ENCODE results near the gene WNT7B. TPM values are rescaled to one million over a fixed set of nuclear protein-coding genes. Genes with fewer than 3 reads are reported as not detected.

WNT7B gene
- total and polyA plus RNA-seq, 10 of the 15 experiments (the other 5 are each of a cell fraction or from before 2014, with no cell fraction given) = 0.12 TPM; not detected in 9

DNA sequence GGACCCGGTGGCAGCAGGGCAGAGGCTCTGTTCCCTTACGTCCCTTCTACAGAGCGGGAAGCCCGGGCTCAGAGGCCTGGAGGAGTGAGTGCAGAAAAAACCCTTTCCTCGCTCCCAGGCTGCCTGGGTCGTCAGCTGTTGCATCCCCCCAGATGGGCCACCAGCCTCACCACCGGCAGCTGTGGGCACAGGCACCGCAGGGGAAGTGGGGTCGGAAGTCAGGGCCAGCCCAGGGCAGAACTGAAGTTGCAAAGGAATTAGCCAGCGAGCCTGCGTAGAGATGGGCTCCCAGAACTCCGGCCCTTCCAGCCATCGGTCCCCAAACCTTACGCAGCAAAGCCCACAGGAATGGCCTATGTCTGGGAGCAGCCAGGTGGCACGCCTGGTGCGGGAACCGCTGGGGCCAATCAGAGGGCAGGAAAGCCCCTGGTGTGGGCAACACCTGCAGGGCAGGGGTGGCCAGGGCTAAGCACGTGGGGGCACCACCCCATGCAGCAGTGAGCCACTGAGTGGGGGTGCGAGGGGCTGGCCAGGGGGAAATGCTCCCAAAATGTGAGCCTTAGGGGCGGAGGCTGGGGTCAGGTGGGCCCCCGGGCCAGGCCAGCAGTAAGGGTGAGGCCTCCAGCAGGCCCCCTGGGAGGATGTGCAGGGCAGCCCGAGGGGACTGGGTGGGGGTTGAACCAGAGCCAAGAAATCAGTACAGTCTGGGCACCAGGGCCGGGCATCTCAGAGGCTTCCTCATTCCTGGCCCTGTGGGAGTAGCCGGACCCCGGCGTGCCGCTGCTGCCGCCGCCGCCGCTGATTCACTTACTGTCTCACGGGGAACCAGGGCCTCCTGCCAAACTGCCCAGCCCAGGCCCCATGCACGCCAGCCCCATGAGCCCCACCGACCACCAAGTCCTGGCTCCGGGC, 58.2 kb downstream of the WNT7B start:
- DNase-seq (ENCODE audit: low read depth, low spot score) (no peak), FAIRE-seq (no peak), ATAC-seq (no peak)
- no peaks in the 10 kb centered on the region; the same call in 2 of the 3 replicates for H3K9me3 ChIP-seq (replicated peaks; ENCODE audit: control insufficient read depth, insufficient read depth, low read length)
- intact Hi-C loops (cut with micrococcal nuclease; ENCODE audit: unreplicated experiment) = no loop called here
- no peak overlapping the region for H3K4me3 ChIP-seq
- no peak overlapping the region for H3K4me2 ChIP-seq (ENCODE audit: control insufficient read depth, insufficient read depth)
- TF ChIP-seq JUND (IDR thresholded peaks at IDR 0.05; ENCODE audit: low read depth, low read length) = no peak
- TF ChIP-seq, protein P1, sequence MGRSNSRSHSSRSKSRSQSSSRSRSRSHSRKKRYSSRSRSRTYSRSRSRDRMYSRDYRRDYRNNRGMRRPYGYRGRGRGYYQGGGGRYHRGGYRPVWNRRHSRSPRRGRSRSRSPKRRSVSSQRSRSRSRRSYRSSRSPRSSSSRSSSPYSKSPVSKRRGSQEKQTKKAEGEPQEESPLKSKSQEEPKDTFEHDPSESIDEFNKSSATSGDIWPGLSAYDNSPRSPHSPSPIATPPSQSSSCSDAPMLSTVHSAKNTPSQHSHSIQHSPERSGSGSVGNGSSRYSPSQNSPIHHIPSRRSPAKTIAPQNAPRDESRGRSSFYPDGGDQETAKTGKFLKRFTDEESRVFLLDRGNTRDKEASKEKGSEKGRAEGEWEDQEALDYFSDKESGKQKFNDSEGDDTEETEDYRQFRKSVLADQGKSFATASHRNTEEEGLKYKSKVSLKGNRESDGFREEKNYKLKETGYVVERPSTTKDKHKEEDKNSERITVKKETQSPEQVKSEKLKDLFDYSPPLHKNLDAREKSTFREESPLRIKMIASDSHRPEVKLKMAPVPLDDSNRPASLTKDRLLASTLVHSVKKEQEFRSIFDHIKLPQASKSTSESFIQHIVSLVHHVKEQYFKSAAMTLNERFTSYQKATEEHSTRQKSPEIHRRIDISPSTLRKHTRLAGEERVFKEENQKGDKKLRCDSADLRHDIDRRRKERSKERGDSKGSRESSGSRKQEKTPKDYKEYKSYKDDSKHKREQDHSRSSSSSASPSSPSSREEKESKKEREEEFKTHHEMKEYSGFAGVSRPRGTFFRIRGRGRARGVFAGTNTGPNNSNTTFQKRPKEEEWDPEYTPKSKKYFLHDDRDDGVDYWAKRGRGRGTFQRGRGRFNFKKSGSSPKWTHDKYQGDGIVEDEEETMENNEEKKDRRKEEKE (IDR thresholded peaks at IDR 0.05) = no peak
- no peak for TF ChIP-seq NR2C2 (IDR thresholded peaks at IDR 0.05; ENCODE audit: borderline replicate concordance, control insufficient read depth, insufficient read length, low read depth)
- TF ChIP-seq MYB (IDR thresholded peaks at IDR 0.05; ENCODE audit: borderline replicate concordance, low read depth, low read length) = no peak
- no peak for TF ChIP-seq BCL11A (IDR thresholded peaks at IDR 0.05; ENCODE audit: low read depth, low read length)
- no peak for TF ChIP-seq TCF3 (IDR thresholded peaks at IDR 0.05; ENCODE audit: borderline replicate concordance, insufficient read depth, low read depth, low read length)
- TF ChIP-seq, protein P2, sequence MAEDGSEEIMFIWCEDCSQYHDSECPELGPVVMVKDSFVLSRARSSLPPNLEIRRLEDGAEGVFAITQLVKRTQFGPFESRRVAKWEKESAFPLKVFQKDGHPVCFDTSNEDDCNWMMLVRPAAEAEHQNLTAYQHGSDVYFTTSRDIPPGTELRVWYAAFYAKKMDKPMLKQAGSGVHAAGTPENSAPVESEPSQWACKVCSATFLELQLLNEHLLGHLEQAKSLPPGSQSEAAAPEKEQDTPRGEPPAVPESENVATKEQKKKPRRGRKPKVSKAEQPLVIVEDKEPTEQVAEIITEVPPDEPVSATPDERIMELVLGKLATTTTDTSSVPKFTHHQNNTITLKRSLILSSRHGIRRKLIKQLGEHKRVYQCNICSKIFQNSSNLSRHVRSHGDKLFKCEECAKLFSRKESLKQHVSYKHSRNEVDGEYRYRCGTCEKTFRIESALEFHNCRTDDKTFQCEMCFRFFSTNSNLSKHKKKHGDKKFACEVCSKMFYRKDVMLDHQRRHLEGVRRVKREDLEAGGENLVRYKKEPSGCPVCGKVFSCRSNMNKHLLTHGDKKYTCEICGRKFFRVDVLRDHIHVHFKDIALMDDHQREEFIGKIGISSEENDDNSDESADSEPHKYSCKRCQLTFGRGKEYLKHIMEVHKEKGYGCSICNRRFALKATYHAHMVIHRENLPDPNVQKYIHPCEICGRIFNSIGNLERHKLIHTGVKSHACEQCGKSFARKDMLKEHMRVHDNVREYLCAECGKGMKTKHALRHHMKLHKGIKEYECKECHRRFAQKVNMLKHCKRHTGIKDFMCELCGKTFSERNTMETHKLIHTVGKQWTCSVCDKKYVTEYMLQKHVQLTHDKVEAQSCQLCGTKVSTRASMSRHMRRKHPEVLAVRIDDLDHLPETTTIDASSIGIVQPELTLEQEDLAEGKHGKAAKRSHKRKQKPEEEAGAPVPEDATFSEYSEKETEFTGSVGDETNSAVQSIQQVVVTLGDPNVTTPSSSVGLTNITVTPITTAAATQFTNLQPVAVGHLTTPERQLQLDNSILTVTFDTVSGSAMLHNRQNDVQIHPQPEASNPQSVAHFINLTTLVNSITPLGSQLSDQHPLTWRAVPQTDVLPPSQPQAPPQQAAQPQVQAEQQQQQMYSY (CRISPR knock-in tag; IDR thresholded peaks at IDR 0.05) = no peak
- TF ChIP-seq BRCA1 (IDR thresholded peaks at IDR 0.05; ENCODE audit: low read depth, low read length) = no peak
- TF ChIP-seq, protein P3, sequence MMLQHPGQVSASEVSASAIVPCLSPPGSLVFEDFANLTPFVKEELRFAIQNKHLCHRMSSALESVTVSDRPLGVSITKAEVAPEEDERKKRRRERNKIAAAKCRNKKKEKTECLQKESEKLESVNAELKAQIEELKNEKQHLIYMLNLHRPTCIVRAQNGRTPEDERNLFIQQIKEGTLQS (IDR thresholded peaks at IDR 0.05; ENCODE audit: borderline replicate concordance, extremely low read depth, low read depth, low read length) = no peak
- no peak for TF ChIP-seq POLR2A (IDR thresholded peaks at IDR 0.05; ENCODE audit: low read depth, low read length)
- no peak for TF ChIP-seq MEF2A (IDR thresholded peaks at IDR 0.05; ENCODE audit: insufficient read depth, low read depth, low read length)
- POLR2A ChIA-PET = no interaction called here
- no peaks in the 10 kb centered on the region for H4K20me1 ChIP-seq (ENCODE audit: control insufficient read depth, insufficient read depth)
- CTCF ChIA-PET = no interaction called here
- 19% methylated on average over 33 of the region's 35 CpGs for WGBS (ENCODE audit: insufficient coverage, insufficient replicate concordance, low lambda C conversion rate, missing lambda C conversion rate)
- no peaks in the 10 kb centered on the region for H3K79me2 ChIP-seq (ENCODE audit: control insufficient read depth, insufficient read depth, low read length)
- H3K27ac ChIP-seq (ENCODE audit: control insufficient read depth, insufficient read depth) = no peak overlapping the region
- no peak overlapping the region for H3K9ac ChIP-seq (ENCODE audit: control insufficient read depth, insufficient read depth, low read length)
- H3K4me1 ChIP-seq (ENCODE audit: control insufficient read depth, insufficient read depth, low read length) = no peaks in the 10 kb centered on the region
- in situ Hi-C loops (cut with MboI) = no loop called here
- H3K27me3 ChIP-seq (replicated peaks in 1 of 2; ENCODE audit: control insufficient read depth in 2 of 2, insufficient read depth in 2 of 2, low read length in 1 of 2) = no peaks in the 10 kb centered on the region; a peak in 2 of 4 replicates
- H3K36me3 ChIP-seq (ENCODE audit: control insufficient read depth in 2 of 2, insufficient read depth in 2 of 2, low read length in 1 of 2) = no peaks in the 10 kb centered on the region
- RAD21 ChIA-PET (ENCODE audit: unreplicated experiment) = no interaction called here
- no peak overlapping the region for H2AFZ ChIP-seq (ENCODE audit: control insufficient read depth, low read depth, low read length)
- SMC1A ChIA-PET (ENCODE audit: uncharacterized antibody, unreplicated experiment) = no interaction called here
- no TSS peak for BruUV-seq (replicated peaks)
